Sigmoid colon (tissue), 7 donors: ENCODE data around the gene TOR1B. TPM values are rescaled to one million over a fixed set of nuclear protein-coding genes. Genes with fewer than 3 reads are reported as not detected.

Source experiments
- DNase-seq: peaks from one replicate; pipeline ENCODE4 v3.0.0-alpha.2; 2019
- H3K27ac ChIP-seq, 4 donors: fragments of 200-600 bp; sonication (generic); one replicate each; pipeline ENCODE4 v1.5.1; 2016 to 2019; ENCODE audit warnings: mild to moderate bottlenecking in 1 of 4
- H3K27me3 ChIP-seq, 3 donors: fragments of 200-600 bp; sonication (generic); one replicate each; pipeline ENCODE4 v1.5.1; 2019; ENCODE audit warnings: mild to moderate bottlenecking in 1 of 3
- H3K36me3 ChIP-seq, 4 donors: fragments of 200-600 bp; sonication (generic); one replicate each; pipeline ENCODE4 v1.5.1; 2016 to 2019
- H3K4me1 ChIP-seq, 4 donors: fragments of 200-600 bp; sonication (generic); one replicate each; pipeline ENCODE4 v1.5.1; 2017 to 2019
- H3K4me3 ChIP-seq, 4 donors: fragments of 200-600 bp; sonication (generic); one replicate each; pipeline ENCODE4 v1.5.1; 2017 to 2019; ENCODE audit warnings: mild to moderate bottlenecking in 2 of 4, moderate library complexity in 1 of 4
- H3K9me3 ChIP-seq, 4 donors: fragments of 200-600 bp in 3 of 4; sonication (generic) in 3 of 4; one replicate each; pipeline versions ENCODE4 v1.5.1 to v1.6.1; 2013 to 2019
- EP300 ChIP-seq, 4 donors: sonication (generic); formaldehyde crosslinking; IDR thresholded peaks; one replicate each; pipeline ENCODE4 v1.6.1; 2017; ENCODE audit warnings: antibody characterized with exemption in 4 of 4
- POLR2A ChIP-seq, 2 donors: fragments of 450-650 bp; IDR thresholded peaks; one replicate each; pipeline ENCODE4 v1.6.1; 2016; ENCODE audit warnings: antibody characterized with exemption in 2 of 2, mild to moderate bottlenecking in 2 of 2, moderate library complexity in 2 of 2
- POLR2AphosphoS5 ChIP-seq, 4 donors: sonication (generic); formaldehyde crosslinking; IDR thresholded peaks; one replicate each; pipeline ENCODE4 v1.6.1; 2017; ENCODE audit warnings: antibody characterized with exemption in 4 of 4
- WGBS, 2 donors: extraction: QIAGEN DNeasy Blood & Tissue Kit; methylation state at CpG; one replicate each; pipeline ENCODE4 v1.1.7; 2013; 5-methylcytosine and 5-hydroxymethylcytosine counted together
- intact Hi-C: fragments of 100-400 bp; cut with DNase I; formaldehyde crosslinking; loops from one replicate; pipeline ENCODE4 v1.15.1; 2023
- polyA plus RNA-seq, 3 donors: library from polyadenylated mRNA; stranded (reverse); fragments of 200-250 nt; gene quantifications; one replicate each; pipeline ENCODE4 v1.2.3, GENCODE V29; 2013
- total RNA-seq, 4 donors: library from RNA; depleted of rRNA; stranded (reverse); fragments of >200 nt; gene quantifications; one replicate each; pipeline ENCODE4 v1.1.0, GENCODE V29; 2016
- TF ChIP-seq, protein P1 (sequence below), 4 experiments: fragments of 450-650 bp in 3 of 4; fragments of 200-600 bp in 1 of 4; IDR thresholded peaks; one replicate each; pipeline ENCODE4 v1.5.1; 2016 to 2019; ENCODE audit warnings: antibody characterized with exemption in 4 of 4, mild to moderate bottlenecking in 3 of 4, moderate library complexity in 2 of 4
- donor health status: healthy with polysubstance abuse.
- donor health status: Bipolar disorder and iron deficiency.
- donor health status: healthy.

The TOR1B gene, protein sequence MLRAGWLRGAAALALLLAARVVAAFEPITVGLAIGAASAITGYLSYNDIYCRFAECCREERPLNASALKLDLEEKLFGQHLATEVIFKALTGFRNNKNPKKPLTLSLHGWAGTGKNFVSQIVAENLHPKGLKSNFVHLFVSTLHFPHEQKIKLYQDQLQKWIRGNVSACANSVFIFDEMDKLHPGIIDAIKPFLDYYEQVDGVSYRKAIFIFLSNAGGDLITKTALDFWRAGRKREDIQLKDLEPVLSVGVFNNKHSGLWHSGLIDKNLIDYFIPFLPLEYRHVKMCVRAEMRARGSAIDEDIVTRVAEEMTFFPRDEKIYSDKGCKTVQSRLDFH
- total RNA-seq (10 to 100 TPM; 20.2 to 22.9 (median 21.3) TPM), polyA plus RNA-seq (10 to 100 TPM in 2 of 3 donors, 1 to 10 TPM in 1; 7.8 to 31.3 (median 11.1) TPM)

DNA sequence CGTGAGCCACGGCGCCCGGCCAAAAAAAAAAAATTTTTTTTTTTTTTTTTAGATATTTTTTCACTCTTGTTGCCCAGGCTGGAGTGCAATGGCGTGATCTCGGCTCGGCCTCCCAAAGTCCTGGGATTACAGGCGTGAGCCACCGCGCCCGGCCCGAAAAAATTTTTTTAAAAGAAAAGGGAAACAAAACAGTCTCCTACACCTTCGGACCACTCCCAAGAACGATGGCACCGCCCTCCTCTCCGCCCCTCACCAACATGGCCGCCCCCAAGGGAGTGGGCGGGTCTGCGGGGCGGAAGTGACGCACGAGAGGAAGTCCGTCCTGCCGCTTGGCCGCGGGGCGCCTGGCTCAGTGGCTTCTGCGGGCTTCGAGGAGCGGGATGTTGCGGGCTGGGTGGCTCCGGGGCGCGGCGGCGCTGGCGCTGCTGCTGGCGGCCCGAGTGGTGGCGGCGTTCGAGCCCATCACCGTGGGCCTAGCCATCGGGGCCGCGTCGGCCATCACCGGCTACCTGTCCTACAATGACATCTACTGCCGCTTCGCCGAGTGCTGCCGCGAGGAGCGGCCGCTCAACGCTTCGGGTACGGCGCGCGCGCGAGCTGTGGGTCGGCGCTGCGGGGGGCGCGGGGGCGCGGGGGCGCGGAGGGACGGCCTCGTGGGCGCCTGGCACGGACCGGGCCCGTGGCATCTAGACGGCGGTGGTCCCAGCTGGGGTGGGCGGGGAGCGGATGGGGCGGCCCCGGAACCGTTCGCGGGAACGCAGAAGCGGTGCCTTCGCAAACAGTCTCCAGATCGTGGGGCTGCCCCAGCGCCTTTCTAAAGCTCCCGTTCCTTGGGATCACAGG, at the start of gene TOR1B:
TOR1B (plus strand) TSS at position 352 of the 843 bp plus-strand sequence; CDS start at position 381, 29 bp downstream.
- 0 to 1% methylated on average over 93 of the region's 93 CpGs for WGBS, 2 donors
- peak; percentile 97 for DNase-seq
- Histone ChIP-seq H3K4me3 (peak within 1 kb of the TSS; percentile 77 to 95 (median 89)), H3K27me3 (no peaks in the 10 kb centered on the region), H3K4me1 (peaks cover 0 to 15% (median 12%) of the 10 kb centered on the region in 4 donors), H3K27ac (peak within 1 kb of the TSS; percentile 83 to 95 (median 89)), H3K9me3 (no peaks in the 10 kb centered on the region), H3K36me3 (peaks cover 0 to 19% (median 4%) of the 10 kb centered on the region in 4 donors)
- intact Hi-C loops, result no loop called here
- no peak for TF ChIP-seq EP300 (IDR thresholded peaks at IDR 0.05)
- TF ChIP-seq POLR2A (IDR thresholded peaks at IDR 0.05), result peak in 1 of 2 donors; percentile 71
- TF ChIP-seq POLR2AphosphoS5 (IDR thresholded peaks at IDR 0.05), result peak; percentile 74 to 91 (median 90)
- TF ChIP-seq, protein P1, sequence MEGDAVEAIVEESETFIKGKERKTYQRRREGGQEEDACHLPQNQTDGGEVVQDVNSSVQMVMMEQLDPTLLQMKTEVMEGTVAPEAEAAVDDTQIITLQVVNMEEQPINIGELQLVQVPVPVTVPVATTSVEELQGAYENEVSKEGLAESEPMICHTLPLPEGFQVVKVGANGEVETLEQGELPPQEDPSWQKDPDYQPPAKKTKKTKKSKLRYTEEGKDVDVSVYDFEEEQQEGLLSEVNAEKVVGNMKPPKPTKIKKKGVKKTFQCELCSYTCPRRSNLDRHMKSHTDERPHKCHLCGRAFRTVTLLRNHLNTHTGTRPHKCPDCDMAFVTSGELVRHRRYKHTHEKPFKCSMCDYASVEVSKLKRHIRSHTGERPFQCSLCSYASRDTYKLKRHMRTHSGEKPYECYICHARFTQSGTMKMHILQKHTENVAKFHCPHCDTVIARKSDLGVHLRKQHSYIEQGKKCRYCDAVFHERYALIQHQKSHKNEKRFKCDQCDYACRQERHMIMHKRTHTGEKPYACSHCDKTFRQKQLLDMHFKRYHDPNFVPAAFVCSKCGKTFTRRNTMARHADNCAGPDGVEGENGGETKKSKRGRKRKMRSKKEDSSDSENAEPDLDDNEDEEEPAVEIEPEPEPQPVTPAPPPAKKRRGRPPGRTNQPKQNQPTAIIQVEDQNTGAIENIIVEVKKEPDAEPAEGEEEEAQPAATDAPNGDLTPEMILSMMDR (IDR thresholded peaks at IDR 0.05), result no peak

- Histone ChIP-seq H3K4me3 (no peak overlapping the region), H3K27me3 (peaks cover 0 to 6% (median 0%) of the 10 kb centered on the region in 3 donors), H3K9me3 (no peaks in the 10 kb centered on the region), H3K36me3 (no peaks in the 10 kb centered on the region), H3K4me1 (peaks cover 0 to 18% (median 14%) of the 10 kb centered on the region in 4 donors), H3K27ac (no peak overlapping the region)
- WGBS, 2 donors, result 73 to 86% methylated on average over 5 of the region's 5 CpGs
- intact Hi-C loops, result no loop called here
- TF ChIP-seq POLR2AphosphoS5 (IDR thresholded peaks at IDR 0.05) (no peak), EP300 (IDR thresholded peaks at IDR 0.05) (no peak), POLR2A (IDR thresholded peaks at IDR 0.05) (no peak)
- TF ChIP-seq, protein P1 (IDR thresholded peaks at IDR 0.05), result no peak
- DNase-seq, result no peak
These were observed 47.8 kb upstream of the TOR1B start for GRCh38 chr9:129755151-129755550.

DNA sequence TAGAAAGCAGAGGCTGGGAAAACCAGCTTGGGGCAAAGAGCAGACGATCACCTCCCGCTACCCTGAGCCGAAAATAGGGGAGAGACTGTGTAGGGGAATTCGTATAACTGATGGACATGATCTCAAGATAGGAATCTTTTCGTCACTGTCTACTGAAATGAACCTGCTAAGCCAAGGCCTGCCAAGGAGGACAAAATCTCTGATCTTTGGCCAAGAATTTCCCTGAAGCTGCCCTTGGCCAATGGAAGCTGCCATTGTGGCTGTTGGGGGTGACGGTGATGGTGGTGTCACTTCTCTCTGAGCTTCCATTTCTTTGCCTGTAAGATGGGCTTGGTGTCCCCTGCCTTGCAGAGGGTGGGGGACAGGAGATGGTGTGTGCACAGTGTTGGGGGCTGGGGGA, 46.8 kb upstream of the TOR1B start:
- Histone ChIP-seq H3K27ac (no peak overlapping the region), H3K4me3 (no peak overlapping the region), H3K4me1 (peaks cover 0 to 18% (median 14%) of the 10 kb centered on the region in 4 donors), H3K27me3 (peaks cover 0 to 6% (median 0%) of the 10 kb centered on the region in 3 donors), H3K9me3 (no peaks in the 10 kb centered on the region), H3K36me3 (no peaks in the 10 kb centered on the region)
- 94 to 96% methylated on average over 6 of the region's 6 CpGs for WGBS, 2 donors
- TF ChIP-seq, protein P1 (IDR thresholded peaks at IDR 0.05), result no peak
- TF ChIP-seq POLR2AphosphoS5 (IDR thresholded peaks at IDR 0.05) (no peak), POLR2A (IDR thresholded peaks at IDR 0.05) (no peak), EP300 (IDR thresholded peaks at IDR 0.05) (no peak)
- DNase-seq, result no peak
- intact Hi-C loops, result no loop called here

- intact Hi-C loops, result no loop called here
- H3K4me1 ChIP-seq, result peaks cover 0 to 17% (median 14%) of the 10 kb centered on the region in 4 donors
- WGBS, 2 donors, result 41 to 56% methylated on average over 9 of the region's 9 CpGs
- TF ChIP-seq POLR2A (IDR thresholded peaks at IDR 0.05) (no peak), EP300 (IDR thresholded peaks at IDR 0.05) (no peak), POLR2AphosphoS5 (IDR thresholded peaks at IDR 0.05) (no peak)
- TF ChIP-seq, protein P1 (IDR thresholded peaks at IDR 0.05), result no peak
- no peaks in the 10 kb centered on the region for H3K36me3 ChIP-seq
- H3K27me3 ChIP-seq, result no peaks in the 10 kb centered on the region
- H3K27ac ChIP-seq, result no peak overlapping the region
- H3K4me3 ChIP-seq, result no peak overlapping the region
- H3K9me3 ChIP-seq, result no peaks in the 10 kb centered on the region
- no peak for DNase-seq
These were observed 45.9 kb upstream of the TOR1B start for GRCh38 chr9:129757045-129757444.
